ENCODE results near the gene TASP1.

Gene TASP1

DNA sequence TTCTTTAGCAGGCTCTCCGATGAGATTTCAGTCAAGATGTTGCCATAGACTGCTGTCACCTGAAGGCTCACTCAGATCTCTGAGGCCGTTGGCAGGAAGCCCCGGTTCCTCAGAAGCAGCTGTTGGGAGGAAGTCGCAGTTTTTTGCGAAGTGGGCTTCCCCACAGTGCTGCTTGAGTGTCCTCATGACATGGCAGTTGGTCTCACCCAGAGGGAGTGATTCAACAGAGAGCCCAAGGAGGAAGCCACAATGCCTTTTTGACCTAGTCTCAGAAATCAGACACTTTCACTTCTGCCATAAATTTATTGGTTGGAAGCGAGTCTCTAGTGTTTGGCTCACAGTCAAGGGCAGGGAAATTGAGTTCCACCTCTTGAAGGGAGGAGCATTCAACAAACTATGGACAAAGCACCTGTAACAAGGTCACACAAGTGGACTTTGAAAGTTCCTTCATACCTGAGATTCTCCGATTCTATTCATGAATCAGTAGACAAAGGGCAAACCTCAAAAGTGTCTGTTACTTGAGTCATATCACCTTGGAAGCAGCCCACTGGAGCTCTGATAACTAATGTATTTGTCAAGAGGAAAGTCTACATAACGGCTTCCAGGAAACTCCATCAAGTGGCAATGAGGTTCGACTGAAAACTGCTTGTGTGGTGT lies 208.3 kb downstream of the TASP1 start:
- DNase-seq, result no peak

DNA sequence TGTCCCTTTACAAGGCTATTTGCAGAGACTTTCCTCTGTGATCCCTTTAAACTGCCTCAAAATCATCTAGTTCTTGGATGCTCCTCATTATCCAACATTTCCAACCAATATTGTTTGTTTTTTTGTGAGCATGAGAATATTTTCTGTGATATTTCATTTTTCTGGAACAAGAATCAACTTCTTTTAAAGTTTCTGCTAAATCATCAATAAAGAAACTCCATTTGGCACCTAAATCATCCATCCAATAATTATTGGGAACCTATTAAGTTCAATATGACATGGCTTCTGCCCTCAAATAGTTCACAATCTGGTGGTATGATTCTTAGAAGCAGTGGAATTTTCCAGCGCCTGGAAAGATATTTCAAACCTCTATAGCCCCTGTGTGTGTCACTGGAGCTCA lies 210.0 kb downstream of the TASP1 start:
- DNase-seq, result no peak

- no peak for DNase-seq
Measured at GRCh38 chr20:13426870-13427269, 211.9 kb downstream of the TASP1 start.

DNA sequence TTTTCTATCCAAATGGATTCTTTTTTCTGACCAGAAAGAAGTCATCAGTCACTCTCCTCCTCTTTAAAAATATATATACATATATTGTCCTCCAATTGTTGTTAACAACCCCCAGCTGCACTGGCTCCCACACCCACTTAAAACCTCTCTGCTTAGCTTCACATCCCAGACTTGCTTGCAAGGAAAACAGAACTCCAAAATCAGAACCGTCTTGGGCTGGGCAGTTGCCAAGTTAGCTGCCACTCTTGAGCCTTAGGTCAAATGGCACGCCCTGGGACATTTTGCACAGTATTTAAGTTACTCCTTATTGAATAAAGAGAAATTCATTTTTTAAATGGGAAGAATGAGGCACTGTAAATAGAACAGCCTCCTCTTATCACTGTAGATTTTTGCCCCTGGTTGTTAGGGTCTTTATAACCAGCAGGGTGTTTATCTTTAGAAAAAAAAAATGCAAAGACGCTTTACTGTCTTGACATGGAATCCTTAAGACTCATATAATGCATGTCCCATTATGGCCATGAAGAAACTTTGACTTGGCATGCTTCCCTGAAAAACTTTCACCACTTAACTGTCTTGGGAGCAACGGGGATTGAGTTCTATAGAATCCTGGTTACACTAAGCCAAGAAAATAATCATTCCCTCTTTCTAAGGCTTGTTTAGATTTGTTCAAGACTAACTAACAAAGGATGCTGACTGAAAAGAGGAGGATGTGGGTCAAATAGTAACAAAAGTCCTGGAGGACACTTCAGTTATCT lies 213.2 kb downstream of the TASP1 start:
- DNase-seq, result no peak

DNA sequence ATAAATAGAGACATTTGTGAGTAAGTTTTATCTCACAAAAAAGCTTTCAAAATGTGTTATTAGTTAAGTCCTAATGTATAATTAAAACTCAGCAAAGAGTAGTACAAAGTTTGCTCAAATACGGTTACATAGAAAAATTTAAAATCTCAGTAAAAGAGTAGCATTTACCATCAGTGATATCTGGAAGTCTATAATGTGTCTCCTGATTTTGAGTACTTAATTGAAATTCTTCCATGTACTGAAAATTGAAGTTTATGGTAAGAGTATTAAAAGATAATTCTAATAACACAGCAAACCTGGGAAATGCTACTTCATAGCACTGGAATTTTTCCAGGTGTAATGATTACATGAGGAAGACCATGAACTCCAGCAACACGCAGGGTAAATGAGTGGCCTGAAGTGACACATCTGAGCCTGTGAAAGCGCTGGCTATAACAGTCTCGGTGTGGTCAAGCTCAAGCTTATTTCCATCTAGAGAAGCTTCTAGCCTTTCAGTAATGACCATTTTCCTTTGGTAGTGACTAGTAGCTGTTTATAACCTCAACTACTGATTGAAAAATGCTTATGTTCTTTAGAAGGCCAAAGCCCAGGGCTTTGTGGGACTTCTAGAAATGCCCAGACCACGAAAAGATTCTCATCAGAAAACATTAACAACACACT lies 214.4 kb downstream of the TASP1 start:
- DNase-seq, result no peak

DNA sequence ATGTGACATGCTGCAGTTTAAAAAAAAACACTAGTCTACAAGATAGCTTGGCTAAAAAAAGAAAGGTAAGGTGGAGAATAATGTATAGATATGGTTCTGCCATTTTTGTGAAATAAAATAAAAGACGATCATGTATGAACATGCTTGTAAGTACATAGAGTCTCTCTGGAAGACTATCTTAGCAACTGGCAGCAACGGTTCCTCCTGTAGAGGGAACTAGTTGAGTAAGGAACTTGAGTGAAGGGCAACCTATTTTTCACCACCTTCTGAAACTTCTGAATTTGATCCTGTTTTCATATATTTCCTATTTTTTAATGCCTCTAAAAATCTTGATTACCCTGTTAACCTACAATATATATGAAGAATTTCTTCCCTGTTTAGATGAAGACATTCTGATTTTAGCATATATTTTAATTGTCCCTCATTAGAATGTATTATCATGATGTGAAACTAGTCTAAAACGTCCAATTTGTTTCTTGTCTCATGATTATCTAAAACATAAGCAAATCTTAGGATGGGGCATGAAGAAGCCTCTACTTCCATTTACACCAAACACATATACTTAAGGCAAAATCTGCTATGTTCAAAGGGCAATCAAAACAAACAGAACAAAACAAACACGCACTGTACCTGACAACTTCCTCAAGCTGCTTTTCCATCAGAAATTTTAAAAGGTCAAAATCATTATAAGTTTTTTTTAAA lies 215.1 kb downstream of the TASP1 start:
- DNase-seq, result no peak

DNA sequence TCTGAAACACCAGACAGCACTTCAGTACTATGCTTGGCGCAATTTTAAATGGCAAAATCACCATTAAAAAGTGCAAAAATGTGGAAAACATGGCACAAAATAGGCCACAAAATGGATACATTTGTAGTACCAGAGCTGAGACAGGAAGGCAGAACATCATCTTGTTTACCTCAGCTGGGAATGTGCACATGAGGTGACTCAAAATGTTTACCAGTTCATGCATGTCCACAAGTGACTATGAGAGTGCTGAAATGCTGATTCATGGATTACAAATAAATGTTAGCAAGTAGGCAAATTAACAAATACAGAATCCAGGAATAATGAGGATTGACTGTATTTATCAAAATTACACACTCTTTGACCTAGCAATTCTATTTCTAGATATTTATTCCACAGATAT lies 216.1 kb downstream of the TASP1 start:
- DNase-seq, result no peak

- no peak for DNase-seq
Measured at GRCh38 chr20:13420625-13421024, 218.1 kb downstream of the TASP1 start.

DNA sequence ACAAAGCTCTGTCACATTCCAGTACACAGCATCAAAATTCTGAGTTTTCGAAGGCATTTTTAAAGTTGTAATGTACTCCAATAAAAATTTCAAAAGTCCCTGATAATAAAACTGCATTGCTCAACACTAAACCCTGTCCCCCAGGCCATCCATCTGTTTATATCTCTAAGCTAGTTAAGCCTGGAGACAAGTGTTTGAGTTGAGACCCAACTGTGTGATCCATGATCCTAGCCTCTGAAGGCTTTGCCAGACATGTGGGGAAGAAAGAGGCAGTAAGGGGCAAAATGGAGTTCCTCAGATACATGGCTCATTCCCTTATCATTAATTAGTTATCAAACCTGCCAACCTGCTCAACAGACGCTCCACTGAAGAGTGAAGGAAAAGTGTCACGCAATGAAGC lies 219.3 kb downstream of the TASP1 start:
- DNase-seq, result no peak

GRCh38 chr20:13418263-13419229 lies 220.2 kb downstream of the TASP1 start:
- no peak for DNase-seq

- DNase-seq, result no peak
Measured at GRCh38 chr20:13416531-13416930, 222.2 kb downstream of the TASP1 start.

DNA sequence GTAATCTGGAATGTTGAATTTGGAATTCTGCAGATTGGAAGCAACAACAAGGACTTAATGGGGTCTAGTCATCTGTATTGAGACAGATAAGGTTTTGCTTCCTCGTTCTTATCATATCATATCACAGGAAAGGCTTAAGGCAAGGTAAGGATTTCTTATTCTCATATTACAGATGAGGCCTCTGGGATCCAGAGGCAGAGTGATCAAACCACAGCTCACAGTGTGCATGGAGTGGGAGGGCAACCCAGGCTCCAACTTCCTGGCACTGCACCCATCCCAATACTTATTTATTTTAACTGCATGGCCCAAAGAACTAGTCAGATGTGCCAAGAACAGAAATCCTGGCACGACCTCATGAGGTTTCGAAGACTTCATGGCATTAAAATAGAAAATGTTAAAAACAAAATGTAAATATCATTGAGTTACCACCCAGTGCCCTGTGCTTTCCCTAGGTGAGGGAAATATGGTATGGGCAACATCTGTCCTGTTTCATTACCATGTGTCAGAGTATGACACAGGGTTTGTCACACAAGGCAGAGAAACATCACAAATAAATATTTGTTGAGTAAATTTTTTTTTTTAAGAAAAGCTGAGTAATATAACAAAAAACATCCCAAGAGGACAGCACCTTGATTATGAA lies 225.8 kb downstream of the TASP1 start:
- no peak for DNase-seq

- DNase-seq, result no peak
Measured at GRCh38 chr20:13404293-13404692, 234.4 kb downstream of the TASP1 start.

DNA sequence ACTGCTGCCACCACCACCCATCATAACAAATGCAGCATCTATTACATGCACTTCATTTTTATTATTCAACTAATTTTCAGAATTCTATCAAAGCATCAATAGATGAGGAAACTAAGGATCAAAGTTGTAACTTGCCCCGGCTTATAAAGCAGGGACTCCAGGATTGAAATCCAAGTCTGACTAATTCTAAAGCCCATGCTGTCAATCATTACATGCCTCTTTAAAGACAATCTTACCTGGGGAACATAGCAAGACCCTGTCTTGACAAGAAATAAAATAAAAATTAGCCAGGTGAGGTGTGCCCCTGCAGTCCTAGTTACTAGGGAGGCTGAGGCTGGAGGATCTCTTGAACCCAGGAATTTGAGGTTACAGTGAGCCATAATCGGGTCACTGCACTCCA lies 235.3 kb downstream of the TASP1 start:
- no peak for DNase-seq

DNA sequence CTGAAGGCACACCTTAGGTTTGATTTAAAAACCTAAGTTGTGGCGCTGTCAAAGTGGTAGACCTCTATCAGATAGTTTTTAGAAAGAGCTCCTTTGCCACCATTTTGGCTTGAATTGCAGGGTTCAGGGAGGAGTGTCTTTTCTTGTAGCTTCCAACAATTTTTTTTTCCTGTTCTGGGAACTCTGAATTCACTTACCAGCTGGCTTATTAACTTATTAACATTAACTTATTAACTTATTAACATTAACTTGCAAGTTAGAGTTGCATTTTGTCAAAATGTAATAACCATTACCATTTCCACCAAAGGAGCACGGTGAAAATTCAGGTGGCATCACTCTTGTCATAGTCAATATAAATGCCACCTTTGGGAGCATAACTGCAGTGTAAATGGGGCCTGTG lies 235.7 kb downstream of the TASP1 start:
- no peak for DNase-seq

DNA sequence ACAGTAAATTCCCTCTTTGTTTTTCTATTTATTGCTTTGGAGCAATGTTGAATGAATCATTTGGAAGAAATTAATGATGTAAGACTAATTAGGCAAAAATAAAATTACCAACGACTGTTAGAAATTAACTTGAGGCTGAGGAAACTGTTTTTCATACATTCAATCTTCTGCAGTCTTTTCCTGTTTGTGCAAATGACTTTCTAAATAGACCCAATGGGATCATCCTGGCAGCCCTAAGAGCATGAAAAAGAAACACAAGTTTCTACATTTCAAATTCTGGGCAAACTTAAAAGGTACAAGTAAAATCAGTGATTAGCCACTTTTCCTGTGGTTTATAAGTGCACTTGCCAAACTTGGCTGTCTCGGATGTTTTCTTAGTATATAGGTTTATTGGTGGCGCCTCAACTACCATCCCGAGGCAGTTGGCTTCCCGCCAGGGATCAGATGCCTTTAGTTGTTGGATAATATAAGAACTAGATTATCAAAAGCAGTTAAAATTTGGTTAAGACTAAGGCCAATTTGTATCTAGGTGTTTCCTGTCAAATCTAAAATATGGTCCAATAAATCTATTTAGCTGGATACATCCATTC lies 236.5 kb downstream of the TASP1 start:
- no peak for DNase-seq

DNA sequence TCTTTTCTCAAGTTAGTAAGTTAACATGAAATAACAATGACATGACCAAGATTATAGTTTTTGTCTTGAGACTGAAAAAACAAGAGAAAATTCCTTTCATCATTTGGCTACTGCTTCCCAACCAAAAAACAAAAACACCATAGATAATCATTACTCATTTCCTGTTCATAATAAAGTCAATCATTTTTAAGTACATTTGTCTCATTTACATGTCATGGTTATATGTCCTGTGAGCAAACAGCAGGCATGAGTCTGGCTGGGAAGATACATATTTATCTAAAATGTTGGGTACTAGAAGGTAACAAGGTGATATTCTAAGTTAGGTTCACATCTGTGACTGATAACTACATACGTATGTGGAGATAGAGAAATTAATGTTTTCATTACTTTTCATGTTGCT lies 237.1 kb downstream of the TASP1 start:
- no peak for DNase-seq

DNA sequence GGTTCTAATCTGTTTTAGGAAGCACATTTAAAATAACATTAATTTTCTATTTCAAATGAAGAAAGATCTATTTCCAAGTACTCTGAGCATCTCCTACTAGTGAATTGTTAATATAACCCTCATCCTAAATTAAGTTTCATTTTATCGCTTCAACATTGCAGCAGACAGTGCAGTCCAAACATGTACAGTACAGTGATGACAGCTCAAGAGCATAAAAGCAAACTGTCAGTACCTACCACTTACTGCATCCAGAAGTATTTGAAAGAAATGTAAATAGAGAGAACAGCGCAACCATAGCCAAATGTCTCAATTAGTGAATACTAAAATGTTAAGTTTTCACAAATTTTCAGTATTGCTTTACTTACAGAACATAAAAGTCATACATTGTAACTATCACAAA lies 238.3 kb downstream of the TASP1 start:
- no peak for DNase-seq

GRCh38 chr20:13397300-13397724 lies 241.4 kb downstream of the TASP1 start:
- DNase-seq, result no peak

GRCh38 chr20:13396826-13397225 lies 241.9 kb downstream of the TASP1 start:
- no peak for DNase-seq

GRCh38 chr20:13396022-13396421 lies 242.7 kb downstream of the TASP1 start:
- DNase-seq, result no peak
